Mucosa of descending colon (tissue), 3 donors: ENCODE measurements around the gene RMND5A. TPM values are rescaled to one million over a fixed set of nuclear protein-coding genes. Genes with fewer than 3 reads are reported as not detected.

Experiments
- ATAC-seq: fragments of 200-7000 bp; cut with Tn5 transposase; one replicate; pipeline ENCODE4 v1.9.1; 2020; ENCODE audit warnings: mild to moderate bottlenecking, moderate library complexity
- DNase-seq, 3 donors: peaks; one replicate each; pipeline ENCODE4 v3.0.0-alpha.2; 2020
- H3K36me3 ChIP-seq: fragments of 200-600 bp; one replicate; pipeline ENCODE4 v1.8.0; 2021; ENCODE audit warnings: low read depth, mild to moderate bottlenecking
- H3K4me1 ChIP-seq: fragments of 200-600 bp; one replicate; pipeline ENCODE4 v1.8.0; 2021; ENCODE audit warnings: low read depth, mild to moderate bottlenecking
- H3K4me3 ChIP-seq: fragments of 200-600 bp; one replicate; pipeline ENCODE4 v1.8.0; 2021; ENCODE audit warnings: mild to moderate bottlenecking
- H3K9me3 ChIP-seq: fragments of 200-600 bp; one replicate; pipeline ENCODE4 v1.8.0; 2021; ENCODE audit warnings: mild to moderate bottlenecking
- intact Hi-C, 2 donors: fragments of 100-400 bp; cut with DNase I in 1 of 2; cut with micrococcal nuclease in 1 of 2; formaldehyde crosslinking; loops; one replicate each; pipeline versions ENCODE4 v1.11.0 to v1.11.1; 2022; cut with DNase I, micrococcal nuclease
- total RNA-seq, 3 donors: library from RNA; stranded (reverse); fragmentation: NEBNext Ultra II Directional in 2 of 3; extraction: Animal tissue kit (Norgen Biotek cat#: 25700) in 2 of 3; gene quantifications; one replicate each; pipeline versions ENCODE4 v1.2.1 to v1.2.4, GENCODE V29; 2021 to 2023
- TF ChIP-seq, protein P1 (sequence below): fragments of 200-600 bp; IDR thresholded peaks from one replicate; pipeline ENCODE4 v1.8.0; 2022; ENCODE audit warnings: antibody characterized with exemption, mild to moderate bottlenecking
- donor health status: DM: no; HTN: no; CAD: no; lungs with moderate emphysema.
- donor health status: DM: no; HTN: no; CAD: no.
- donor health status: DM: no; HTN: yes; CAD: no.

Gene RMND5A
- total RNA-seq, 3 donors from 2014 or later, result 69.2 to 93.0 (median 73.8) TPM

DNA sequence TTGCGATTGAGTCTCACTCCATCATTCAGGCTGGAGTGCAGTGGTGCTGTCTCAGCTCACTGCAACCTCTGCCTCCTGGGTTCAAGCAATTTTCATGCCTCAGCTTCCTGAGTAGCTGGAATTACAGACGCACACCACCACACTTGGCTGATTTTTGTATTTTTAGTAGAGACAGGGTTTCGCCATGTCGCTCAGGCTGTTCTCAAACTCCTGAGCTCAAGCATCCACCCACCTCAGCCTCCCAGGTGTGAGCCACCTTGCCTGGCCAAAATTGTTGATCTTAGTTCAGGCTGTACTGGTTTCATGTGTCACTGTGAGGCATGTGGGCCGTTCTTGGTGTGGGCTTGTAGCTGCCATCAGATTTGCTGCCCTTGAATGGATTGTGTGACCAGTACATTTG, 52.5 kb downstream of the RMND5A start:
- no peaks in the 10 kb centered on the region for H3K36me3 ChIP-seq

GRCh38 chr2:86774862-86775261, 54.8 kb downstream of the RMND5A start:
- Histone ChIP-seq H3K36me3 (no peaks in the 10 kb centered on the region), H3K4me1 (no peaks in the 10 kb centered on the region), H3K9me3 (no peaks in the 10 kb centered on the region), H3K4me3 (no peak overlapping the region)
- intact Hi-C loops, result no loop called here
- DNase-seq (no peak), ATAC-seq (no peak)
- TF ChIP-seq, protein P1, sequence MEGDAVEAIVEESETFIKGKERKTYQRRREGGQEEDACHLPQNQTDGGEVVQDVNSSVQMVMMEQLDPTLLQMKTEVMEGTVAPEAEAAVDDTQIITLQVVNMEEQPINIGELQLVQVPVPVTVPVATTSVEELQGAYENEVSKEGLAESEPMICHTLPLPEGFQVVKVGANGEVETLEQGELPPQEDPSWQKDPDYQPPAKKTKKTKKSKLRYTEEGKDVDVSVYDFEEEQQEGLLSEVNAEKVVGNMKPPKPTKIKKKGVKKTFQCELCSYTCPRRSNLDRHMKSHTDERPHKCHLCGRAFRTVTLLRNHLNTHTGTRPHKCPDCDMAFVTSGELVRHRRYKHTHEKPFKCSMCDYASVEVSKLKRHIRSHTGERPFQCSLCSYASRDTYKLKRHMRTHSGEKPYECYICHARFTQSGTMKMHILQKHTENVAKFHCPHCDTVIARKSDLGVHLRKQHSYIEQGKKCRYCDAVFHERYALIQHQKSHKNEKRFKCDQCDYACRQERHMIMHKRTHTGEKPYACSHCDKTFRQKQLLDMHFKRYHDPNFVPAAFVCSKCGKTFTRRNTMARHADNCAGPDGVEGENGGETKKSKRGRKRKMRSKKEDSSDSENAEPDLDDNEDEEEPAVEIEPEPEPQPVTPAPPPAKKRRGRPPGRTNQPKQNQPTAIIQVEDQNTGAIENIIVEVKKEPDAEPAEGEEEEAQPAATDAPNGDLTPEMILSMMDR, result no peak

More for the DNA sequence above, 52.5 kb downstream of the RMND5A start:
- intact Hi-C loops, result no loop called here
- TF ChIP-seq, protein P1, result no peak
- Histone ChIP-seq H3K4me3 (no peak overlapping the region), H3K9me3 (no peaks in the 10 kb centered on the region), H3K4me1 (no peaks in the 10 kb centered on the region)
- no peak for DNase-seq
- no peak for ATAC-seq

DNA sequence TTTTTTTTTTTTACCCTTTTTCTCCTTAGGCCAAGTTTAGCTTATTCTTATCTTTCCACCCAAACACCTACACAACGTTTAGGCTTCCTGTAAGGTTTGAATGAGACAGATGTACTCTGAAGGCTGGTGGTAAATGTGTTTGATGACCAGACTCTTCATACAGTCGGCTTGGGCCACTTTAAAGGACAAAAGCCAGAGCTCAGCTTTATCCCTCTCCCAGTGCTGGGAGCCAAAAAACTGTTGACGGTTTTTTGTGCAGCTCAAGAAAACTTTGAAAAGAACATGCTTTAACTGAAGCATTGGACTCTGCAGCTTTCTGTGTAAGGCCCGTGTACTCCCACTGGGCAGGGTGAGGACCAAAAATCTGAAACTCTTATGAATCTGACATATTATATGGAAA, 55.2 kb downstream of the RMND5A start:
- intact Hi-C loops, result no loop called here
- DNase-seq, result no peak
- TF ChIP-seq, protein P1, result no peak
- no peak overlapping the region for H3K4me3 ChIP-seq
- no peaks in the 10 kb centered on the region for H3K9me3 ChIP-seq
- no peaks in the 10 kb centered on the region for H3K4me1 ChIP-seq
- no peaks in the 10 kb centered on the region for H3K36me3 ChIP-seq
- no peak for ATAC-seq

DNA sequence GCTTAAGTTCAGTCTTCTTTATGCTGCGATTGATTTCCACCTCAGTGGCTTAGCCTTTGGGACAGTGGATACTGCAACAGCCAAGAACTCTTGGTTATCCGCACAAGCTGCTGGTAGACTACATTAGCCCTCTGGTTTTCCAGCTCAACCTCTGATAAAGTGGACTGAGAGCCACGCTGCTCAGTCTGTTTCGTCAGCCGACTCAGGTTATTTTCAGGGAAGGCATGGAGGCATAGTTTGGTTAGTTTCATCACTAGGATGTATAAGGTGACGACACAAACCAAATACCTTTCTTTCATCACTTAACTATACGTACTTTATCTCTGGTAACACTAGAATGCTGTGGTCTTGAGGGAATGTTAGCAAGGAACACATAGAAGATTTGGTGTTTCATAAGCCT, 56.4 kb downstream of the RMND5A start:
- H3K36me3 ChIP-seq, result no peaks in the 10 kb centered on the region
- ATAC-seq, result no peak
- intact Hi-C loops, result no loop called here

DNA sequence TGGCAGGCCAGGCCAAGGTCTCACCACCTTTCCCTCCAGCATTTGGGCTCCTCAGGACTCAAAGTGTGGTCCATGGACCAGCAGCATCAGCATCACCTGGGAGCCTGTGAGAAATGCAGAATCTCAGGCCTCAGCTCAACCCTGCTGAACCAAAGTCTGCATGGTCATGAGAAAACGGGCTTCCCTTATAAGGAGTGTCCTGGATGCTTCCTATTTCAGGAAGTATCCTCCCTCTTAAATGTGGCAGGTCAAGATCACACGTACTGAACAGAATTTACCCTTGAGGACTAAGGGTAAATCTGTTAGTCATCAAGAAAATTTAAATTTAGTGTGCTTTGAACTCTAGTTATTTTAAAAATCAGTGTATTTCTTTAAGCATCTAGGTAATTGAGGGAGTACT, 58.9 kb downstream of the RMND5A start:
- ATAC-seq (peak; percentile 47), DNase-seq (no peak)
- intact Hi-C loops, result no loop called here
- Histone ChIP-seq H3K4me1 (no peaks in the 10 kb centered on the region), H3K36me3 (no peaks in the 10 kb centered on the region), H3K4me3 (no peak overlapping the region), H3K9me3 (no peaks in the 10 kb centered on the region)
- TF ChIP-seq, protein P1, result no peak

More for the DNA sequence above, 56.4 kb downstream of the RMND5A start:
- Histone ChIP-seq H3K4me3 (no peak overlapping the region), H3K4me1 (no peaks in the 10 kb centered on the region), H3K9me3 (no peaks in the 10 kb centered on the region)
- DNase-seq, result no peak
- TF ChIP-seq, protein P1, result no peak

GRCh38 chr2:86779971-86780370, 59.9 kb downstream of the RMND5A start:
- H3K9me3 ChIP-seq, result no peaks in the 10 kb centered on the region
- ATAC-seq (no peak), DNase-seq (no peak)
- no peaks in the 10 kb centered on the region for H3K36me3 ChIP-seq
- H3K4me3 ChIP-seq, result no peak overlapping the region
- TF ChIP-seq, protein P1, result no peak
- no peaks in the 10 kb centered on the region for H3K4me1 ChIP-seq
- intact Hi-C loops, result no loop called here
